Stomach (tissue), 4 donors: ENCODE data around the gene AGAP3.

Experiments
- POLR2A ChIP-seq, 4 donors: fragments of 450-650 bp; IDR thresholded peaks; one replicate each; pipeline ENCODE4 v1.6.1; 2016; ENCODE audit warnings: antibody characterized with exemption in 4 of 4, control low read depth in 2 of 4, mild to moderate bottlenecking in 1 of 4, moderate library complexity in 1 of 4
- POLR2AphosphoS5 ChIP-seq, 3 donors: sonication (generic); formaldehyde crosslinking; IDR thresholded peaks; one replicate each; pipeline ENCODE4 v1.6.1; 2016; ENCODE audit warnings: antibody characterized with exemption in 3 of 3
- TF ChIP-seq, protein P1 (sequence below), 7 experiments: fragments of 450-650 bp in 4 of 7; fragments of 200-600 bp in 3 of 7; sonication (generic) in 3 of 7; IDR thresholded peaks; one replicate each; pipeline ENCODE4 v1.5.1; 2016 to 2019; ENCODE audit warnings: antibody characterized with exemption in 7 of 7, control low read depth in 2 of 7, mild to moderate bottlenecking in 1 of 7

DNA sequence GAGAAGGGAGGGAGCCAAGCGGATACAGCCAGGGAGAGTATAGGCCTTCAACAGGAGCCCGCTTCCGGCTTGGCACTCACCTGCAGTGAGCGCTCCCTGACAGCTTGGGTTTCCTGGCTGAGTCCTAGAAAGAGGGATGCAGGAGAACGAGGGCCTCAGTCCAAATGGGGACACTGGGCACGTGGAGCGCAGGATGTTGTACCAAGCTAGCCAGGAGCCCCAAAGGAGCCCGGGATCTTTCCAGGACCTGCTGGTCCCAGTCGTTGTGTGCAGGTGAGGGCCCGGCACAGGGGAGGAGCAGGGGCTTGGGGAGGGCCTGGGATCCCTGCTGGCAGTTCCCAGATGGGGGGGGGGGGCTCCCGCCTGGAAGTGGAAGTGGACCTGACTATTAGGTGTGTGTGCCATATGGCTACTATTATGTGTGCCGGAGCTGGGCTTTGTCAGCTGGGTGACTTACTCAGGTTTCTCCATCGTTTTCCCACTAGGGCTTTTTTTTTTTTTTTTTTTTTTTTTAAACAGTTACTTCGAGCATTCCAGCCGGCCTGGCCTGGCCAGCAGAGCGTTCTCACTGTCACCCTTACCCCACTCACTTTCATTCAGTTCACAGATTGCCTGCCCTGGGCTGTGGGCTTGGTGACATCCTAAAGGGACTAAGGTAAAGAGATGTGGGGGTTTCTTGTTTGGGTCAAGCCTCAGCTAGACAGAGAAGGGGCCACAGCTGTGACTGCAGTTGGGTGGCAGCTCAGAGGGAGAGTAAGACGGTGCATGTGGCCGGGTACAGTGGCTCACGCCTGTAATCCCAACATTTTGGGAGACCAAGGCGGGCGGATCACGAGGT is 3.8 kb downstream of the AGAP3 start:
- TF ChIP-seq, protein P1, sequence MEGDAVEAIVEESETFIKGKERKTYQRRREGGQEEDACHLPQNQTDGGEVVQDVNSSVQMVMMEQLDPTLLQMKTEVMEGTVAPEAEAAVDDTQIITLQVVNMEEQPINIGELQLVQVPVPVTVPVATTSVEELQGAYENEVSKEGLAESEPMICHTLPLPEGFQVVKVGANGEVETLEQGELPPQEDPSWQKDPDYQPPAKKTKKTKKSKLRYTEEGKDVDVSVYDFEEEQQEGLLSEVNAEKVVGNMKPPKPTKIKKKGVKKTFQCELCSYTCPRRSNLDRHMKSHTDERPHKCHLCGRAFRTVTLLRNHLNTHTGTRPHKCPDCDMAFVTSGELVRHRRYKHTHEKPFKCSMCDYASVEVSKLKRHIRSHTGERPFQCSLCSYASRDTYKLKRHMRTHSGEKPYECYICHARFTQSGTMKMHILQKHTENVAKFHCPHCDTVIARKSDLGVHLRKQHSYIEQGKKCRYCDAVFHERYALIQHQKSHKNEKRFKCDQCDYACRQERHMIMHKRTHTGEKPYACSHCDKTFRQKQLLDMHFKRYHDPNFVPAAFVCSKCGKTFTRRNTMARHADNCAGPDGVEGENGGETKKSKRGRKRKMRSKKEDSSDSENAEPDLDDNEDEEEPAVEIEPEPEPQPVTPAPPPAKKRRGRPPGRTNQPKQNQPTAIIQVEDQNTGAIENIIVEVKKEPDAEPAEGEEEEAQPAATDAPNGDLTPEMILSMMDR (IDR thresholded peaks at IDR 0.05) = no peak
- TF ChIP-seq POLR2A (IDR thresholded peaks at IDR 0.05) (no peak), POLR2AphosphoS5 (IDR thresholded peaks at IDR 0.05) (no peak)
